HG03378 (cell line): ENCODE data around the gene TEX47.

ENCODE experiments used
- ATAC-seq: cut with Tn5 transposase; IDR thresholded peaks from one replicate; pipeline ENCODE4 v1.9.1; 2021; ENCODE audit warnings: mild to moderate bottlenecking, moderate library complexity; ENCODE audit not compliant: unreplicated experiment

Gene TEX47

DNA sequence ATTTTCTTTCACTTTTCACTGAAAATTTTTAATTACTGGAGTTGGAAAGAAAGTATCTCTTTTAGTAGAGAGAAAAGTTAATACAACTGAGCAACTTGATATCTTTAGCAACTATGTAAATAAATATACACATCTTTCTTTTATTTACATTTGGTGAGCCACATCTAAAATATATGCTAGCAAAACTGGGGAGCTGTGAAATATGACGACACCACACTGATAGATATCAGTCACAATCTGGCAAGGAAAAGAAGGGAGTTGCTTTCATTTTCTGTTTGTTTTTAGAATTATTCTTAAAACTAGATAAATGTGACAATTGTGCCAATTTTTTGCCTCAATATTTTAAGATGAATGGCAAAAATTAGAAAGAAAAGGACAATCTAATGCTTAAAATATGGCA is 38.7 kb downstream of the TEX47 start:
- no peak for ATAC-seq

DNA sequence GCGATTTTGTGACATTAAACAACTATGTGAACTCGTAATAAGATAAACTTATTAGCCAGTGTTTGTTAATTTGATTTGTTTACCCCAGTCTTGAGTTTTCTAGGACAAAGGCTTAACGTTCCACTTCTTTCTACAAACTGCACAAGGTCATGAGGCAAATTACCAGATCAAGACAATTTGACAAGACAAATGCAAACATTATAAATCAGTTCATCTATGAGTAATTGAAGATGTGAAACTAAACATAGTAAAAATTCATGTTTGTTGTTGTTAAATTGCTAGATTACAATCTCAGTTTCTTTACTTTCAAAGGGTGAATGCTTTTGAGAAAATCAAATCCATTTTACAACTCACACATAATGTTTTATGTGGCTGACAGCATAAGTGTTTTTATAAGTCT is 49.4 kb downstream of the TEX47 start:
- no peak for ATAC-seq
